Neural crest cell (in vitro differentiated cells): ENCODE results near the gene SLC6A6. TPM values are rescaled to one million over a fixed set of nuclear protein-coding genes. Genes with fewer than 3 reads are reported as not detected.

Experiments
- DNase-seq: peaks from one replicate; pipeline ENCODE4 v3.0.0; 2021; ENCODE audit warnings: low read depth, mixed read lengths, low spot score
- H3K27ac Mint-ChIP-seq: one replicate; pipeline ENCODE4 v1.8.0; 2021; ENCODE audit warnings: mild to moderate bottlenecking, mixed read lengths; ENCODE audit not compliant: unreplicated experiment
- H3K27me3 Mint-ChIP-seq: 2 replicates; pipeline ENCODE4 v1.8.0; 2021; ENCODE audit warnings: low read depth, mild to moderate bottlenecking, mixed read lengths
- H3K36me3 Mint-ChIP-seq: 2 replicates; pipeline ENCODE4 v1.8.0; 2021; ENCODE audit warnings: low read depth, mild to moderate bottlenecking, mixed read lengths
- H3K4me1 Mint-ChIP-seq: 2 replicates; pipeline ENCODE4 v1.8.0; 2021; ENCODE audit warnings: mixed read lengths
- H3K4me3 Mint-ChIP-seq: one replicate; pipeline ENCODE4 v1.8.0; 2021; ENCODE audit warnings: mild to moderate bottlenecking, mixed read lengths
- H3K9me3 Mint-ChIP-seq: 2 replicates; pipeline ENCODE4 v1.8.0; 2021; ENCODE audit warnings: mixed read lengths
- CTCF ChIP-seq: fragments of 200-600 bp; sonication (generic); conservative IDR thresholded peaks from 2 replicates; pipeline ENCODE4 v1.5.0; 2021; ENCODE audit warnings: antibody characterized with exemption, mild to moderate bottlenecking
- total RNA-seq: library from RNA; stranded (reverse); gene quantifications from 2 replicates; pipeline ENCODE4 v1.2.1, GENCODE V29; 2021

The SLC6A6 gene
- total RNA-seq, 1 donor from 2014 or later = 33.8 TPM

DNA sequence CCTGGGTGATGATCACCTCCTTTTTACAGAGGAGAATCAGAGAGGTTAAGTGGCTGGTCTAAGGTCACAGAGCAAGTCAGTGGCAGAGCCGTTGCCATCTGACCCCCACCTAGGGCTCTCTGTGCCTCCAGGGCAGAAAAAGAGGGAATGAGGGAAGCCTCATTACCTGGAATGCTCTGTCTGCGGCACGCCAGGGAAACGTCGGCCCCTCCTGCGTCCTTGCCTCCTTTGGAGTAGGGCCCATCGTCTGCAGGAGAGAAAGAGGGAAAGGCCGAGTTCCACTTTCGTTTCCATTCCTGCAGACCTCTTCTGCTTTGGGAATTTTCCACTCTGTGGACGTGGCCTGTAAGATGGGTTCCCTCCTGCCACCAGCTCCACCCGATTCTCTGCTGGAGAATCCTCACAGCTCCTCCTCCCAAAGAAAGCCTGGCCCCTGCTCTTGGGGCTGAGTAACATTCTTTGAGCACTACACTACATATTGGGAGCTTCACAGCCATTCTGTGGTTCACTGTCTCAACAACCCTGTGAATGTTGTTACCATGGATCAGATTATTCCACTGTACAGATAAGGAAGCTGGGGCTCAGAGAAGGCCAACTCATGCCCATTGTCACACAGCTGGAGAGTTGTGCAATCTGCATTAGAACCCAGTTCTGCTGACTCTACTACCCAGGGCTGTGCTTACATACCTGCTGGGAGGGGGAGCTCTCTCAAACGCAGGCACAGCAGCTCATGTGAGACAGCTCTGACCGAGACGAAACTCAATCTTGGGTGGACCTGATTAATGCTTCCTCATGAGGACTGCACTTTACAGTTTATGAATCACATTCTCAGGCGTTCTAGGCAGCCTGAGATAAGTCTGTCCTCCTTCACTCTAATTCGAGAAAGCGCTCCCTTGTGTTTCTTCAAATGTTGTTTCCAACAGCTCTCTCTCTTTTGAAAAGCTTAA, 123.6 kb downstream of the SLC6A6 start:
- Mint-ChIP-seq H3K27ac (no peak overlapping the region), H3K4me3 (no peak overlapping the region), H3K27me3 (no peaks in the 10 kb centered on the region), H3K36me3 (no peaks in the 10 kb centered on the region), H3K9me3 (no peaks in the 10 kb centered on the region), H3K4me1 (peaks cover 5% of the 10 kb centered on the region)
- no peak for TF ChIP-seq CTCF
- no peak for DNase-seq

DNA sequence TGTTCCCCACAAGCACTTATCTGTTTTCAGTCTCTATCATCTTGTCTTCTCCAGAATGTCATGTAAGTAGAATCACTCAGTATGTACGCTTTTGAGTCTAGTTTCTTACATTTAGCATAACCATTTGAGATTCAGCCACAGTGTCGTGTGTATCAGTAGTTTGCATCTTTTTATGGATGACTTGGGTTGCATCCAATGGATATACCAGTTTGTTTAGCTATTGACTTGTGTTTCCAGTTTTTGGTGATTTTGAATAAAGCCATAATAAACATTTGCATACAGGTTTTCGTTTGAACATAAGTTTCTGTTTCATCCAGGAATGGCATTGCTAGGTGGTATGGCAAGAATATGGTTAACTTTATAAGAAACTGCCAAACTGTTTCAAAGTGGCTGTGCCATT, 125.7 kb downstream of the SLC6A6 start:
- Mint-ChIP-seq H3K9me3 (no peaks in the 10 kb centered on the region), H3K4me3 (no peak overlapping the region), H3K4me1 (peaks cover 3% of the 10 kb centered on the region), H3K36me3 (no peaks in the 10 kb centered on the region), H3K27me3 (no peaks in the 10 kb centered on the region), H3K27ac (no peak overlapping the region)
- no peak for TF ChIP-seq CTCF
- DNase-seq = no peak

GRCh38 chr3:14531856-14532395, 129.5 kb downstream of the SLC6A6 start:
- TF ChIP-seq CTCF = no peak
- no peak for DNase-seq
- H3K9me3 Mint-ChIP-seq = no peaks in the 10 kb centered on the region
- peaks cover 28% of the 10 kb centered on the region for H3K4me1 Mint-ChIP-seq
- H3K4me3 Mint-ChIP-seq = no peak overlapping the region
- H3K27ac Mint-ChIP-seq = no peak overlapping the region
- H3K27me3 Mint-ChIP-seq = peaks cover 4% of the 10 kb centered on the region
- no peaks in the 10 kb centered on the region for H3K36me3 Mint-ChIP-seq

DNA sequence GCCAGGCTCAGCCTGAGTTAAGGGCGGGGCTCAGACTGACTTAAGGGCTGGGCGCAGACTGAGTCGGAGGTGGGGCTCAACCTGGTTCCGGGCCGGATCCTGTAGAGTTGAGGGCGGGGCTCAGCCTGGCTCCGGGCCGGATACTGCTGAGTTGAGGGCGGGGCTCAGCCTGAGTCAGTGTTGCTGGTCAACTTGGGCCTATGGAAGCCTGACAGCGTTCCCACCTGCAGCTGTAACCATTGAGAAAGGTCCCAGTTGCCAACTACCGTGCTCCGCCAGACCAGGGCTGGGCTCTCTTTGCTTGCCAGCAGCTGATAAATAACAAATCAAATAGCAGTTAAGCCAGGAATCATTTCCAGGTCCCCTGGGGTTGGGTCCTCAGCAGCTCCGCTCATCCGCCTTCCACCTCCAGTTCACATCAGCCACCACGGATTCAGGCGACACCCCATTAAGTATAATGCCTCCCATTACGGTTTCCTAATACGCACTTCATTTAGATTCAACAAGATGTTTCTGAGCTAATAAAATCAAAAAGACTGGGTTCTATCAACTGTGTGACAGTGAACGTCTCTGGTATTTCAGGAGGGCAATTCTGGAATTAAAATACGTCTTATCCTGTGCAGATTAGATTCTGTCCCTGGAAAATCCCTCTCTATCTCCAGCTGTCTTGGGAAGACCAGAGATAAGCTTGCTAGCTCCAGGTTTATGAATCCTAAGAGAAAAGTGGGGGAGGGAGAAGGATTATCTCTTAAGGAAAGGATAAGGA, 130.5 kb downstream of the SLC6A6 start:
- Mint-ChIP-seq H3K4me1 (peaks cover 36% of the 10 kb centered on the region), H3K27me3 (peaks cover 4% of the 10 kb centered on the region), H3K9me3 (no peaks in the 10 kb centered on the region), H3K27ac (no peak overlapping the region), H3K4me3 (no peak overlapping the region), H3K36me3 (no peaks in the 10 kb centered on the region)
- no peak for DNase-seq
- no peak for TF ChIP-seq CTCF

DNA sequence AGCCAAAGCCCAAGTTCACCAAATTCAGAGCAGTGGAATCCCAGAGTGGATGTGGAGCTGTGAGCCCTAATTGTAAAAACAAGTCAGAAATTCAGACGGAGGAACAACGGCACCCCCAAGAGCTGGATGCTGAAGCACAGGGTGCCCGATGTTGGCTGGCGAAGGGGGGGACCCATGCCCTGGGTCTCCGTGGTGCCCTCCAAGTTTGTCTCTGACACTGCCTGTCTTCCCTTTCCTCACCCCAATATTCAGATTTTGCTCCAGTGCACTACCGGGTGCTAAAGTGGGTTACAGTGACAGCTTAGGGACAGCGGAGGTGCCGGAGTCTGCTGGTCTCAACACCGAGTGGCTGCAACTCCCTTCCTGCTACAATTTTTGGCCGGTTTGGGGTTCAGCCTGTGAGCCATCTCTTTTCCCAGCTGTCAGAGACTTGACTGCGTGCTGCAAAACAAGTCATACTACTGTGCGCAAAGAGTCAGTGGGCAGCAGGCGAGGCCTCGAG, 131.1 kb downstream of the SLC6A6 start:
- H3K27ac Mint-ChIP-seq = no peak overlapping the region
- no peak for DNase-seq
- no peaks in the 10 kb centered on the region for H3K9me3 Mint-ChIP-seq
- no peak for TF ChIP-seq CTCF
- peaks cover 42% of the 10 kb centered on the region for H3K4me1 Mint-ChIP-seq
- H3K36me3 Mint-ChIP-seq = no peaks in the 10 kb centered on the region
- no peak overlapping the region for H3K4me3 Mint-ChIP-seq
- H3K27me3 Mint-ChIP-seq = peaks cover 4% of the 10 kb centered on the region
